ENCODE measurements around the gene BRS3. TPM values are rescaled to one million over a fixed set of nuclear protein-coding genes. Genes with fewer than 3 reads are reported as not detected.

Gene BRS3
- total RNA-seq, 2 experiments from 2014 or later, result not detected

GRCh38 chrX:136467303-136467702 is 20.4 kb upstream of the BRS3 start:
- CTCF ChIA-PET, result no interaction called here
- no peak for TF ChIP-seq CTCF (IDR thresholded peaks at IDR 0.05)
- Mint-ChIP-seq H3K4me1 (ENCODE audit: low read depth) (no peaks in the 10 kb centered on the region), H3K27ac (no peak overlapping the region), H3K9me3 (no peaks in the 10 kb centered on the region), H3K4me3 (no peak overlapping the region), H3K27me3 (no peaks in the 10 kb centered on the region), H3K36me3 (ENCODE audit: low read depth) (no peaks in the 10 kb centered on the region)
- Histone ChIP-seq H3K9me3 (ENCODE audit: control insufficient read depth in 1 of 2, insufficient read depth in 1 of 2, low read length in 2 of 2) (no peaks in the 10 kb centered on the region), H3K36me3 (ENCODE audit: insufficient read depth, low read length) (no peaks in the 10 kb centered on the region), H3K4me3 (ENCODE audit: low read length) (no peak overlapping the region), H3K4me1 (ENCODE audit: insufficient read depth, low read length) (no peaks in the 10 kb centered on the region), H3K27ac (ENCODE audit: low read depth in 1 of 2, low read length in 2 of 2) (no peak overlapping the region), H3K27me3 (ENCODE audit: control insufficient read depth in 1 of 2, insufficient read depth in 2 of 2, low read length in 2 of 2) (no peaks in the 10 kb centered on the region)
- intact Hi-C loops (cut with DNase I, micrococcal nuclease), result no loop called here
- POLR2A ChIA-PET, result no interaction called here
- DNase-seq (no peak), ATAC-seq (ENCODE audit: poor library complexity) (no peak)

GRCh38 chrX:136468391-136469103 is 19.2 kb upstream of the BRS3 start:
- TF ChIP-seq CTCF (IDR thresholded peaks at IDR 0.05), result no peak
- CTCF ChIA-PET, result no interaction called here
- H3K4me1 Mint-ChIP-seq (ENCODE audit: low read depth), result no peaks in the 10 kb centered on the region
- Histone ChIP-seq H3K9me3 (ENCODE audit: control insufficient read depth in 1 of 2, insufficient read depth in 1 of 2, low read length in 2 of 2) (no peaks in the 10 kb centered on the region), H3K27me3 (ENCODE audit: control insufficient read depth in 1 of 2, insufficient read depth in 2 of 2, low read length in 2 of 2) (no peaks in the 10 kb centered on the region), H3K4me3 (ENCODE audit: low read length) (no peak overlapping the region), H3K36me3 (ENCODE audit: insufficient read depth, low read length) (no peaks in the 10 kb centered on the region), H3K27ac (ENCODE audit: low read depth in 1 of 2, low read length in 2 of 2) (no peak overlapping the region), H3K4me1 (ENCODE audit: insufficient read depth, low read length) (no peaks in the 10 kb centered on the region)
- no peak for DNase-seq
- no peaks in the 10 kb centered on the region for H3K9me3 Mint-ChIP-seq
- ATAC-seq (ENCODE audit: poor library complexity), result no peak
- intact Hi-C loops (cut with DNase I, micrococcal nuclease), result no loop called here
- no peaks in the 10 kb centered on the region for H3K36me3 Mint-ChIP-seq (ENCODE audit: low read depth)
- no peak overlapping the region for H3K27ac Mint-ChIP-seq
- POLR2A ChIA-PET, result no interaction called here
- H3K4me3 Mint-ChIP-seq, result no peak overlapping the region
- H3K27me3 Mint-ChIP-seq, result no peaks in the 10 kb centered on the region

- H3K36me3 ChIP-seq (ENCODE audit: insufficient read depth, low read length), result no peaks in the 10 kb centered on the region
- no peak for DNase-seq
- Mint-ChIP-seq H3K4me3 (no peak overlapping the region), H3K4me1 (ENCODE audit: low read depth) (no peaks in the 10 kb centered on the region), H3K9me3 (no peaks in the 10 kb centered on the region), H3K27me3 (no peaks in the 10 kb centered on the region), H3K27ac (no peak overlapping the region), H3K36me3 (ENCODE audit: low read depth) (no peaks in the 10 kb centered on the region)
- H3K27ac ChIP-seq (ENCODE audit: low read depth in 1 of 2, low read length in 2 of 2), result no peak overlapping the region
- POLR2A ChIA-PET, result no interaction called here
- ATAC-seq (ENCODE audit: poor library complexity), result no peak
- H3K4me1 ChIP-seq (ENCODE audit: insufficient read depth, low read length), result no peaks in the 10 kb centered on the region
- no peaks in the 10 kb centered on the region for H3K9me3 ChIP-seq (ENCODE audit: control insufficient read depth in 1 of 2, insufficient read depth in 1 of 2, low read length in 2 of 2)
- intact Hi-C loops (cut with DNase I, micrococcal nuclease), result no loop called here
- no peak overlapping the region for H3K4me3 ChIP-seq (ENCODE audit: low read length)
- CTCF ChIA-PET, result no interaction called here
- no peaks in the 10 kb centered on the region for H3K27me3 ChIP-seq (ENCODE audit: control insufficient read depth in 1 of 2, insufficient read depth in 2 of 2, low read length in 2 of 2)
- TF ChIP-seq CTCF (IDR thresholded peaks at IDR 0.05), result no peak
Measured at GRCh38 chrX:136473663-136474062, 14.1 kb upstream of the BRS3 start.

Data from CD4-positive, alpha-beta T cell (primary cell).